AG04449 (cell line): ENCODE measurements around the gene OR2B2.

Experiments
- CTCF ChIA-PET: fragments of 350-600 bp; formaldehyde crosslinking; extraction: SDS; loops from one replicate; lab custom pipeline; 2021; ENCODE audit warnings: antibody characterized with exemption; lab: Yijun Ruan, JAX
- POLR2A ChIA-PET: fragments of 400-600, 350-600 bp; formaldehyde crosslinking; extraction: SDS; loops from one replicate; lab custom pipeline; 2020; ENCODE audit warnings: antibody characterized with exemption, inconsistent platforms; lab: Yijun Ruan, JAX
- DNase-seq: peaks from one replicate; pipeline ENCODE4 v3.0.0-alpha.2; 2010; ENCODE audit warnings: low read depth, low spot score
- H3K4me3 ChIP-seq: 2 replicates; pipeline ENCODE4 v1.5.1; 2011; ENCODE audit warnings: low read depth, mild to moderate bottlenecking, control low read depth, low read length
- TF ChIP-seq, protein P1 (sequence below): IDR thresholded peaks from one replicate; pipeline ENCODE4 v1.5.1; 2011; ENCODE audit warnings: mild to moderate bottlenecking, moderate library complexity, low read length, control low read depth, inconsistent platforms; ENCODE audit not compliant: insufficient read depth; ENCODE audit errors: missing control alignments

The OR2B2 gene

DNA sequence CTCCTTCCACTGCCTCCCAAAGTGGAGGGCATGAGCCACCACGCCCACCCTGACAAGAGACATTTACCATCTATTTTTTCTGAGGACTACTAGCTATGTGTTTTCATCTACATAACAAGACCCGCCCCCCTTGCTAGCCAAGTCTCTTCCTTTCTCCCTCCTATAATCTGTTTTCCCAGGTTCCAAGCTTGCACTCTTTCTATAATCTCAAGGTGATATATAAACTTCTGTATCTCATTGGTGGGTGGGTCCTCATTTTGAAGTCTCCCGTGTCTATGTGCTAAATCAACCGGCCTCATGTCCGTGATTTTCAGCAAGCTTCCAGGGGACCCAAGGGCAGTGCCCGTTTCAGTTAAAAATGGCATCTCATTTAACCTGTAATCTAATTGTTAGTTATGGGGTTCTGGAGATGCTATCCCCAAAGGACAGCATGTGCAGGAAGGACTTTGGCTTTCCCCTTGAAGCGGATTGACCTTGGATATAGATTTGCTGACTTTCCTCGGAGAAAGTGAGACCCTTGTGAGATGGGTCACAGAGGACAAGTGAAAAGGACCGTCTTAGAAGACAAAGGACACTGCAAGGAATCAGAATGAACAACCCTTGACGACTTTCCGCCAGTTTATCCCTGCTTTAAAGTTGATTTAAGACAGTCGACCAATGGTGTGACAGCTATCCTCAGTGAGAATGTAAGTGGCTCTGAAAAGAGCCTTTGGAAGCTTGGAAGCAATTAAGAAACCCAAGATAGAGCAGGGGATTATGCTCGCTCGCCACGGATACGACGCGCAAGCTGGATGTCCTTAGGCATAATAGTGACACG is 22.4 kb downstream of the OR2B2 start:
- ChIA-PET CTCF (interaction anchor here (0.7 to 1.8 kb wide), 7 partner anchors 22 to 727 kb away, joined by 3 to 6 read pairs (median 4); no protein-coding TSS in a partner anchor), POLR2A (interaction anchor here (0.6 to 2.5 kb wide), 17 partner anchors 11 to 1857 kb away, joined by 3 to 64 read pairs (median 8); a partner anchor contains a TSS)
- TF ChIP-seq, protein P1, sequence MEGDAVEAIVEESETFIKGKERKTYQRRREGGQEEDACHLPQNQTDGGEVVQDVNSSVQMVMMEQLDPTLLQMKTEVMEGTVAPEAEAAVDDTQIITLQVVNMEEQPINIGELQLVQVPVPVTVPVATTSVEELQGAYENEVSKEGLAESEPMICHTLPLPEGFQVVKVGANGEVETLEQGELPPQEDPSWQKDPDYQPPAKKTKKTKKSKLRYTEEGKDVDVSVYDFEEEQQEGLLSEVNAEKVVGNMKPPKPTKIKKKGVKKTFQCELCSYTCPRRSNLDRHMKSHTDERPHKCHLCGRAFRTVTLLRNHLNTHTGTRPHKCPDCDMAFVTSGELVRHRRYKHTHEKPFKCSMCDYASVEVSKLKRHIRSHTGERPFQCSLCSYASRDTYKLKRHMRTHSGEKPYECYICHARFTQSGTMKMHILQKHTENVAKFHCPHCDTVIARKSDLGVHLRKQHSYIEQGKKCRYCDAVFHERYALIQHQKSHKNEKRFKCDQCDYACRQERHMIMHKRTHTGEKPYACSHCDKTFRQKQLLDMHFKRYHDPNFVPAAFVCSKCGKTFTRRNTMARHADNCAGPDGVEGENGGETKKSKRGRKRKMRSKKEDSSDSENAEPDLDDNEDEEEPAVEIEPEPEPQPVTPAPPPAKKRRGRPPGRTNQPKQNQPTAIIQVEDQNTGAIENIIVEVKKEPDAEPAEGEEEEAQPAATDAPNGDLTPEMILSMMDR, result no peak
- H3K4me3 ChIP-seq, result peak overlapping the region; percentile 62
- no peak for DNase-seq

DNA sequence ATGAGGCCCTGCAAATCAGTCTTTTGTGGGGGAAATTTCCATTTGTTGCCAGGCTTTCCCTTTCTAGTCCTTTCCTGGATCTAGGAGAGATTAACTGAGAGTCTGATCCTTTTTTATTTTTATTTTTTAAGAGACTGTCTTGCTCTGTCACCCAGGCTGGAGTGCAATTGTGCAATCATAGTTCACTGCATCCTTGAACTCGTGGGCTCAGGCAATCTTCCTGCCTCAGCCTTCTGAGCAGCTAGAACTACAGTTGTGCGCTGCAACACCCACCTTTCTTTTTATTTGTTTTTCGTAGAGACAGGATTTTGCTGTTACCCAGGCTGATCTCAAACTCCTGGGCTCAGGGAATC is 22.9 kb downstream of the OR2B2 start:
- ChIA-PET CTCF (interaction anchor here (1.1 to 1.7 kb wide), 4 partner anchors 15 to 701 kb away, joined by 3 to 5 read pairs (median 4); a partner anchor contains a TSS), POLR2A (interaction anchor here (1.9 to 2.5 kb wide), 5 partner anchors 16 to 78 kb away, joined by 11 to 64 read pairs (median 21); a partner anchor contains a TSS)
- no peak for DNase-seq
- H3K4me3 ChIP-seq, result peak overlapping the region; percentile 8; the same call in 1 of the 2 replicates
- TF ChIP-seq, protein P1, result no peak

DNA sequence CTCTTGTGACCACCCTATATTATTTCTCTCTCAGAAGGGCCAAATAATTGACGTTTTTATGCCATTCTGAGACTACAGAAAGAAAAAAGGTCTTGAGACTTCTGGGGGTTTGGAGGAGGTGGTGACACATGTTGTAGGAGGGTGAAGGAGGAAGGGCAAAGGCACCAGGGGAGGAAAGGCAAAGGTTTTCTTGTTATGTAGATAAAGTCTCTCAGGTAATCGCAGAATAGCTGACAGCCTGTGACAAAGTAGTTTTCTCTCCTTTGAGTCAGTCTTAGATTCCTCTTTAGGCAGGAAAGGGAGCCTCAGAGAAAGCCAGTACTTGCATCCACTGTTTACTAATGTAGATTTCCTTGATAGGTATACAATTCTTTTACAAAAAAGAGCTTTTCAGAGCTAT is 23.6 kb downstream of the OR2B2 start:
- ChIA-PET POLR2A (no interaction called here), CTCF (interaction anchor here (1.1 to 1.7 kb wide), 3 partner anchors 15 to 700 kb away, joined by 3 to 5 read pairs (median 3); a partner anchor contains a TSS)
- no peak overlapping the region for H3K4me3 ChIP-seq
- no peak for DNase-seq
- TF ChIP-seq, protein P1, result no peak

DNA sequence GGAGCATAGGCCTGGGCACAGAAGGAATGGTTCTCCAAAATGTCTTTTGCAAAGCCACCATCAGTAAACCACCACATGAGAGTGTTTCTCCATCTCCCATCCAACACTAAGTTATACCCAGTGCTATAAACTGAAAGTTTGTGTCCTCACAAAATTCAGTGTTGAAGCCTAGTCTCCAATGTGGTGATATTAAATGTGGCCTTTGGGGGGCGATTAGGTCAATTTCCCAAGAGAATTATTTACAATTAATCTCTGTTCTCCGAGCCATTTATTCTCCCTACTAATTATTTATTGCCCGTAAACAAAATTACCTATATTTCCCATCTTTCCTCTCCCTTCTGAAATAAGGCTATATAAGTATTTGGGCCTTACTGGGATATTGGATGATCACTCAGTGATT is 26.1 kb downstream of the OR2B2 start:
- POLR2A ChIA-PET, result no interaction called here
- CTCF ChIA-PET, result no interaction called here
- no peak for DNase-seq
- H3K4me3 ChIP-seq, result no peak overlapping the region
- TF ChIP-seq, protein P1, result no peak

DNA sequence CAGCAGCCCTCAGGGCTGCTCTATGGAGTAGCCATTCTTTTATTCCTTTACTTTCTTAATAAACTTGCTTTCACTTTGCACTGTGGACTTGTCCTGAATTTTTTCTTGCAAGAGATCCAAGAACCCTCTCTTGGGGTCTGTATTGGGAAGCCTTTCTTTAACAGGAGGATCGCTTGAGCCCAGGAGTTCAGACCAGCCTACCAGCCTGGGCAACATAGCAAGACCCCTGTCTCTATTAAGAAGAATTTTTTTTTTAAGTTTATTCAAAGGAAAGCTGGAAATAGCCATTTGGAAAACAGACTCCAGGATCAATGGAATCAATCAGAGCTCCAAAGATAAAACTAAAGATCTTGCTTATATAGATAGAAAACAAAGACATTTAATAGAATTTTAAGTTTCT is 29.1 kb downstream of the OR2B2 start:
- DNase-seq, result no peak
- TF ChIP-seq, protein P1, result no peak
- no peak overlapping the region for H3K4me3 ChIP-seq
- ChIA-PET CTCF (interaction anchor here (0.7 to 1.5 kb wide), 4 partner anchors 9 to 18 kb away, joined by 3 to 4 read pairs (median 4); a partner anchor contains a TSS), POLR2A (interaction anchor here (1.2 to 1.5 kb wide), 2 partner anchors 11 to 53 kb away, joined by 3 to 6 read pairs; a partner anchor contains a TSS)

DNA sequence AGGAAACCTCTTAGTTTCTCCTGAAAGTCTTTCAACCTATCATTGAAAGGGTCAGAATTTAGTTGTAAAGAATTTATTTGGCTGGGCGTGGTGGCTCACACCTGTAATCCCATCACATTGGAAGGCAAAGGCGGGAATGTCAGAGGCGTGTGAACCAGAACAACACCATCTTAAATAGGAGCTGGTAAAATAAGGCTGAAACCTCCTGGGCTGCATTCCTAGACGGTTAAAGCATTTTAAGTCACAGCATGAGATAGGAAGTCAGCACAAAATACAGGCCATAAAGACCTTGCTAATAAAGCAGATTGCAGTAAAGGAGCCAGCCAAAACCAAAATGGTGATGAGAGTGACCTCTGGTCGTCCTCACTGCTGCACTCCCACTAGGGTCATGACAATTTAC is 29.6 kb downstream of the OR2B2 start:
- H3K4me3 ChIP-seq, result no peak overlapping the region
- no peak for DNase-seq
- ChIA-PET CTCF (interaction anchor here (0.7 to 1.5 kb wide), 4 partner anchors 9 to 18 kb away, joined by 3 to 4 read pairs (median 4); a partner anchor contains a TSS), POLR2A (interaction anchor here (1.5 kb wide), 1 partner anchor 10 kb away, joined by 6 read pairs; a partner anchor contains a TSS)
- TF ChIP-seq, protein P1, result no peak
